Superior temporal gyrus (tissue), 1 donor: ENCODE data around the gene GPC6.

Source experiments
- DNase-seq: peaks from one replicate; pipeline ENCODE4 v3.0.0-alpha.2; 2016; ENCODE audit errors: extremely low spot score

Gene GPC6

DNA sequence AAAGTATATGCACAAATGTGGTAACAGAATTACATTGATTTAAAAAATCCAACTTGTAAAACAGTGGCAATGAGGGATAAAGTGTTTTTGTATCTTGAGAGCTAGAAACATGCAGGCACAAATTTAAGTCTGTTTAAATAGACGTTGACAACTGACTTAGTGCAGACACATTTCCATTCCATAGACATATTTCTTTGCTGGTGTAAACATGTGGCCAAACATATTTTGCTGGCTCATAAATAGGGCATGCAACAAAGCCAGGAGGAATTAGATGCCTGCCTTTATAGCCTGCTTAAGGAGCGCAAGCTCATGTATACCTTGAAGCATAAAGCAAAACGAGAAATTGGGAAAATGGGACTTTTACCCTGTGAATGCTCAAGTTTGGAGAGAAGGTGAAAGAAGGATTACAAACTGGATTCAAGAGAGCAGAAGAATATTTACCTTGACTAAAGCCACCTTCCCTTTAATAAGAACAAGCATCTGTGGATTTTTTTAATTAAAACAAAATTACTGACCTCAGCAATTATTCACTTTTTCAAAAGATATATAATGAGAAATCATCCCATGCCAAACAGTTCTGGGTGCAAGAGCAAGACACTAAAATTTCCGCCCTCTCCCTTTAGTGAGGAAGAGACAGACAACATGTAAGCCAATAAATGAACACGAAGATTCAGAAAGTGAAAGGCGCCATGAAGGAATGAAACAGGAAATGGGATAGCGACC lies 1181.9 kb downstream of the GPC6 start:
- no peak for DNase-seq

DNA sequence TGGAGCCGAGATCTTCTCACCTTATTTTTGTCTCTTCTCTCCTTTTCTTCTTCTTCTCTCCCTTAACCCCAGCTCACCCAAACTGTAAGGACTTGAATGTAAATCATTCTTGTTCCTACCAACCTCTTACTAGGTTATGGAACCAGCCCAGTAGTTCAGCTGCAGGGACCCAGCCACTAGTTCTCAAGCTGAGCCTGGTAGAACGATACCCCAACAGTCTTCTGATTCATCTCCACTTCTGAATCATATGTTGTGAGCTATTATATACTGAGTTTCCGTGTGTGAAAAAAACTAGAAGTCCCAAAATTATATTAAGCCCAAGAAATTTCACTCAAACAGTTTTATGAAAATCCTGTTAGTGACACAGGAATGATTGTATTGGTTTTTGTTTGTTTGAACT lies 1185.1 kb downstream of the GPC6 start:
- no peak for DNase-seq

DNA sequence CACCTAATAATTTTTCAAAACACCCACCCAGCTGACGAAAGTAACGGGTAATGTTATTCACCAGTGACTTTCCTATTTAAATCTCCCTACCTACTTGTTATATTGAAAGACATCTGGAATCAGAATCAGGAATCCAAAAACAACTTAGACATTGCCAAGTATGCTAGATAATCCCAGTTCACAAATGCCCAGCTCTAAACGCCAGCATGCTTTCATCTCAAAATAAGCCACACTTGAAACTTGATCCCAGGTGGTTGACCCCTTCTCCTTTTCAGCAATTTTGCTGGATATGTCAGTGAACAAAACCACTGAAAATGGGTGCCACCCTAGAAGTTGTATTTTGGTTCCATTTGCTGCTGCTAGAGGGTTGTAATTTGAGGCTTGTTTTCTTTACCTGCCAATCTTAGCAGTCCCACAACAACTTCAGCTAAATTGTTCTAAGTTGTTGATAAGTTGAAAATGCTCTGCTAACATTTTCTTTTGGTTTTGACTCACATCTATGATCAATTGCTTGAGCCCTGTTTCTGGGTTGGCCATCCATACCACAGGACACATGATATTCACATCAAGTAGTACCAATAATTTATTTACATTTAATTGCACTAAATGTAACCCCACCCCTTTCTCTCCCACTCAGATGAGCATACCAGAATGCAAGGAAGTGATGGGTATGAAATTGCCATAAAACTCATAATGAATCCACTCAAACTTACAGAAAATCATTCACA lies 1186.4 kb downstream of the GPC6 start:
- DNase-seq, result no peak

DNA sequence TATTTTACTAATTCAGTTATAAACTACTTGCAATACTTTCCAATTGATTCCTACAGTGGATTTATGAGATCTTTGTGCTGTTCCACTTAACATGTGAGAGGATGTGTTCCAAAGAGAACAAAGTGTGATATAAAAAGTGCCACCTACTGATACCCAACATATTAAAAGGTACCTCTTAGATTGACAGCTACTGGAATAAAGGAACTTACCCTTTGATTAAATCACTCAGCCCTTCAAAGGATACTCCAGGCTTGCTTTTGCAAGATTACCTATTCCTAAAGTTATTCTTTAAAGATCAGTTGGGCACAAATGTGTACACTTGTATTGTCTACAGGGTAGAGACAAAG lies 1187.0 kb downstream of the GPC6 start:
- DNase-seq, result no peak

DNA sequence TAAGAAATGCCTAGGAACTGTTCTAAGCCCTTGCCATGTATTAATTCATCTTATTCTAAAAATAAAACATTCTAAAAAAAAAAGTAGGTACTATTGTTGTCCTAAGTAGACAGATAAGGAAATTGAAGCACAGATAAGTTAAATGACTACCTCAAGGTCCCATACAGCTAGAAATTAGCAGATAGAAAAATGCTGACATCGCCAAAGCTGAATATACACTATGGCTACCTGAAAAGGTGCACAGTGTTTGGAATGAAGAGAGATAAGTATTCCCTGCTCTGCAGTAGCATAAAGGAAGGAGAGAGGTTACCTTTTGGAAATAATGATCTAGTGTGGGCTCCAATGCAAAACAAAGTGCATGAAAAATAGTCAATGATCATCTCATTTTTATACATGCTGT lies 1187.5 kb downstream of the GPC6 start:
- DNase-seq, result no peak

- no peak for DNase-seq
Measured at GRCh38 chr13:94414708-94415107, 1188.1 kb downstream of the GPC6 start.

- no peak for DNase-seq
Measured at GRCh38 chr13:94415500-94416237, 1189.1 kb downstream of the GPC6 start.

- no peak for DNase-seq
Measured at GRCh38 chr13:94416454-94417080, 1190.0 kb downstream of the GPC6 start.

GRCh38 chr13:94417294-94417693 lies 1190.7 kb downstream of the GPC6 start:
- no peak for DNase-seq

- DNase-seq, result no peak
Measured at GRCh38 chr13:94419304-94419924, 1192.8 kb downstream of the GPC6 start.

GRCh38 chr13:94419925-94420305 lies 1193.3 kb downstream of the GPC6 start:
- no peak for DNase-seq

DNA sequence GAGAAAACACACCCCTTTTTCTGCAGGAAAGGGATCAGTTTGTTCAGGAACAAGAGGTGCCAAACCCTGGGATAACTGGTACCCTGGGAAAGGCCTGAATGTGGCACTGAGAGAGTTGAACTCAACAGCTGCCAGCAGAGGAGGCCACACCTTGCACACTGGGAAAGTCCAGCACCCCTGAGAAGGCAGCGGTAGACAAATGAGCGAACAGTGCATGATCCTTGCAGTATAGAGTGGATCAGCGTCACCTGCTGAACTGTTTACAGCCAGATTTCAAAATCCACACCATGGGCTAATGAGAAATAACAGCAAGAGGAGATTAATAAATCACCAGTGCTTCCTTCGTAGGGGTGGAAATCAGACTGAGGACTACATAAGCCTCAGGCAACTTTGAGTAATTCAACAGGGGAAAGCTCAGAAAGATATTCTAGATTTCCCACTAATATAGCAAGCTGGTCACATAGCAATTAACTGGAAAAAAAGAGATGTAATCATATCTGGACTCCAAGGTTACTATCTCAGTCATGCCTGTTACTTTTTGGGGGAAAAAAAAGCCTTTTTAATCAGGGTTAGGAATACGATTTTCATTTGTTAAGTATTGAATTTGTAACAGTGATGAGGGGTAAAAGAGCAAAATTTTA lies 1200.8 kb downstream of the GPC6 start:
- no peak for DNase-seq

DNA sequence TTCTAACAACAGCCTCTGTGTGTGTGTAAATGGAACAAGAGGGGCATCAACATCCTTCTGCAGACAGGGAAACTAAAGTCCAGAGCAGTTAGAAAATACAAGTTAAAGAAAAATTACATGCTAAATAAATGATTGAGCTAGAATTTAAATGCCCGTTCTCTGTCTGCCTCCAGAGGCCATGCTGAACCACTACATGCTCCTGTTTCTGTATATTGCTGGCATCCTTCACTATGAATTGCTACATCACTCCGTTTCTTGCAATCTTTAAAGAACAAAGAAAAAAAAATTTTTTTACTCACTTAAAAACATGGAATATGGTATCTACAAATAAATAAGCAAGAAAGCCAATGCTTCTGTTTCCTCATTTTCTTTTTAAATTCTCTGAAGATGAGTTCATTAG lies 1205.0 kb downstream of the GPC6 start:
- no peak for DNase-seq

DNA sequence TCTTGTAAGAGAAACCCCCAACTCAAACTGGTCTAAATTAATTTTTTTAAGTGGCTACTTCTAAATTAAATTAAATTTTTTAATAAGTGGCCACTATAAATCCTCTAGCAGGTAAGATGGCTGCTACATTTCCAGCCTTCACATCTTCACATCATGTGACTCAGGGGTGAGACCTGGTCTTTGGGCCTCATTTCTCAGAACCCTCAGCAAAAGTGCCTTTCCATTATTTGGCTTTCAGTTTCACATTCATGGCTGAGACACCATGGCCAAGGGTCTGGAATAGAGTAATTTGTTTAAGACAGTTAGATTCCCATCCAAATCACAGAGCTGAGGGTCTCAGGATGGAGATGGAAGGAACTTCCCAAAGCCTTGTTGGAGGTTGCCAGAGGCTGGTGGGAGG lies 1205.4 kb downstream of the GPC6 start:
- no peak for DNase-seq

- DNase-seq, result no peak
Measured at GRCh38 chr13:94433055-94433961, 1206.7 kb downstream of the GPC6 start.

DNA sequence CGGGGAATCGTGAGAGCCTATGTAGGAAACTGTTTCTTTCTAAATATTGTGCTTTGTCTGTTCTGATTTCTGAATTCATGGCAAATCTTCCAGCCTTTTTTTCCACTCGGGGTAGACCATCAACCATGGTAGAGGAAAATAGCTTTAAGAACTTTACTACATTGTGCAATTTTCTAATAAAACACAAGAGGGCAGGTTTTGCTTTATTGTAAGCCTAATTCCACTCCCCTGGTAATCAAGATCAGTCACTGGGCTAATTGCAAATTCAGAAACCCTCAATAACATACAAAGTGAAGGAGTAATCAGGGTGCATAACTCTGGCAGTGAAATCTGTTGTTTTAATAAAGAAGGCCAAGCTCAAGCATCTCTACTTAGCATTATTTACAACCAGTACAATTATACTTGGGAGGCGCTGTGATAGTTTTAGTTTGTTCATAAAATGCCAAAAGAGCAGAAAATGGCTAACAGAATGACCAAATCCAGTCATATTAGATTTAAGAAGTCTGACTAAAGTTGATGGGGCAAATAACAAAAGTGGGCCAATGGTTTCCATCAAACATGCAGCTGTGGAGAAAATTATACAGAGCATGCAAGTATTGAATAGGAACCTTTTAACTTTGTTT lies 1209.1 kb downstream of the GPC6 start:
- peak; percentile 93 for DNase-seq

DNA sequence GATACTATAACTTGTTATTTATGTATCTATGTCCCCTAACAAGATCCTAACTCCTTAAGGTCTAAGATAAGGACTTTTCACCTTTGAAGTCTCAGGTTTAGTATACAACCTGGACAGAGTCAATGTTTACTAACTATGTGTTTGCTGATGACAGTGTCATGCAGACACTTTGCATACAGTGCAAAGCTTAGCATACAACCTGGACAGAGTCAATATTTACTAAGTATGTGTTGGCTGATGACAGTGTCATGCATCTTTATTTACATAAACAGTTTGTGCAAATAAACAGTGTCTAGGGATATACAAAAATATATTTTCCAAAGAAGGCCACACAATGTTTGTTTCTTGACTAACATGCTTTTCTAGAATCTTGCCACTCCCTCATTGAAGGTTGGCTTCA lies 1218.2 kb downstream of the GPC6 start:
- no peak for DNase-seq

DNA sequence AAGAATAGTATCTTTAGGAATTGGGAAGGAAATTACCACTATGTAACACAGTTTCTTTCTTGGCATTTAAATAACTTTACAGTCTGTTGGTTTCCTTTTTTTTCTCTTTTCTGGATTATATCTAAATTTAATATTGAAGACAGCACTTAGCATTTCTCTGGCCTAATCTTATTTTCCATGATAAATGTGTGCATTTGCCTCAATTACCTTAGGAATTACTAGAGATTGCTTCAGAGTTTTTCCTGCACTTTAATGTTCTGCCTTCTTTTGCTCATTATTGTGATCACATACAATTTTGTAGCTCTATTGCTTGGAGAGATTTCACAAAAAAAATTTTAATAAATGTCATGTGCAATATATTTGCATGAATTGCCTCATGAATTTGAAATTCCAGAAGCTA lies 1227.7 kb downstream of the GPC6 start:
- DNase-seq, result no peak

- no peak for DNase-seq
Measured at GRCh38 chr13:94454906-94455305, 1228.3 kb downstream of the GPC6 start.

DNA sequence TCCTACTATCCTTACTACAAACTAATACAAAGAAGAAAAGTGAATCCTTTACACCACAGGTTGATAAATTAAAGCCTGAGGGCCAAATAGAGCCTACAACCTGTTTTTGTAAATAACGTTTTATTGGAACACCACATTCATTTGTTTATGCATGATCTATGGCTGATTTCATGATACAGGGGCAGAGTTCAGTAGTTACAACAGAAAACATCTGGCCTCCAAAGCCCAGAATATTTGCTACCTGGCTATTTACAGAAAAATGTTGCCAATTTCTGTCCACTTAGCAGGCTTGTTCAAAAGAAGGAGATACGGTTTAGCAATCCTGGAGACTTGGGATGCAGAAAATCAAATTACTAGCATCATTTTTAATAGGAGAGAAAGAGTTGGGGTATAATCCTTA lies 1228.8 kb downstream of the GPC6 start:
- no peak for DNase-seq
